NCI-H1417 treated with DMSO at 0.1 percent for 48 hours (cell line): ENCODE measurements around the gene HOXC4.
"Not testable (repeated sequence)": the region's sequence is repeated elsewhere in the genome, so short reads cannot be mapped to it uniquely, and the experiment has no call there.

Source experiments
- DNase-seq: peaks from one replicate; lab custom pipeline; 2025; lab: John Stamatoyannopoulos, UW

Gene HOXC4

DNA sequence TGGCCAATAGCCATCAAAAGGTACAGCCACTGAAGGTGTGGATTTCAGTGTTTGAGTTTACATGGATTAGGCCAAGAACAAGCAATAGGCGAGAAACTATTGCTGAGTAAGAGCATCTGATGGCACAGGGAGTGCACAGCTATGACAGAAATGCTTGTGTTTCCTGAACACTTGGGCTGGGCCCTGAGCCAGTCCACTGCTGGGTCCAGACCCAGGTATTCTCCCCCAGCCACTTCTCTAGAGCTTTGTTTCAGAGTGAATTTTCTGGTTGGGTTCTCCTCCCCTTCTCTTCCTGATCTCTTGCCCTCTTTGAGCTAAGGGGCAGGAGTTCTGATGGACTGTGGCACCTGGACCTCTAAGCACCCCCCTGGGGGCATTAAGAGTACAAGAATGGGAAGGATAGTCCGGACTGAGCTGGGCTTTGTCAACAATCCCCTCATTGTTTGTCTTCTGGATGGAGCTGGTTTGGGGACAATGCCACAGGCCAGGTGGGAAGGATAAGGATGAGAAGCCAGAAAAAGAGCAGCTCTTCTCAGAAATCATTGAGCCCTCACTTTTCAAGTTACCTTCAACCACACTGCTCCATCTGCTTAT is 12.4 kb upstream of the HOXC4 start:
- DNase-seq, result no peak

DNA sequence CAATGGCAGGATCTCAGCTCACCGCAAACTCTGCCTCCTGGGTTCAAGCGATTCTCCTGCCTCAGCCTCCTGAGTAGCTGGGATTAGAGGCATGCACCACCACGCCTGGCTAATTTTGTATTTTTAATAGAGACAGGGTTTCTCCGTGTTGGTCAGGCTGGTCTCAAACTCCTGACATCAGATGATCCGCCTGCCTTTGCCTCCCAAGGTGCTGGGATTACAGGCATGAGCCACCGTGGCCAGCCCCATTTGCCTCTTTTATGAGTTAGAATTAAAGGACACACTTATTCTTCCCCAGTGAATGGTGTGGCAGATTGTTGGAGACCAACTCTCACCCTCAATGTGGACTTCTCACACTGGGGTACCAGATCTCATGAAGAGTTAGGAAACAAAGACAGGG is 11.6 kb upstream of the HOXC4 start:
- DNase-seq, result not testable (repeated sequence)

GRCh38 chr12:54042970-54043853 is 10.4 kb upstream of the HOXC4 start:
- no peak for DNase-seq

DNA sequence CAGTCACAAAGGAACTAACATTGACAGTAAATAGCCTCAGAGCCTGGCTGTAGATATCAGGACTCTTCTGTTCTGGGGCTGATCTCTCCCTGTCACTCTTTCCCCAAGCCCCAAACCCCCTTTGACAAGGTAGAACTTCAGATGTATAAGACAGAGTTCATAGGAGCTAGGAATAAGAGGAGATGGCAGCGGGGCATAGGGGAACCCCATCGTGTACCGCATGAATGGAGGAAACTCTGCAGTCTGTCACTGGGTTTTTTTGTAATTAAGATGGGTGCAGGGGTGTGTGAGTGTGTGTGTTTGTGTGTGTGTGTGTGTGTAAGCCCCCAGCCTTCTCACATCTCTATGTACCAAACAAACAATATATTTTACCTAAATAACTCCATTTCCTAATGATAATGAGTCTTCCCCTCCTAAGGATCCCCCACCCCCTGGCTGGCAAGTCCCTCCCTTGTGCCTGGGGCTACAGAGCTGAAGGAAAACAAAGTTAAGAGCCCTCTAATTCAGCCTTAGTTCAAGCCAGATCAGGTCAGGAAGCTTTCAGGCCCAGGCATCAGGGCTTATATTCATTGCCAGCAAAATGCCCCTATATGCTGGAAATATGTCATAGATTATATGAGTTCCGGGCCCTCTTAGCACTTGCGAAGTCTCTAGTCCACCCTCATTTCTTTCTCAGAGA is 9.1 kb upstream of the HOXC4 start:
- DNase-seq, result no peak

DNA sequence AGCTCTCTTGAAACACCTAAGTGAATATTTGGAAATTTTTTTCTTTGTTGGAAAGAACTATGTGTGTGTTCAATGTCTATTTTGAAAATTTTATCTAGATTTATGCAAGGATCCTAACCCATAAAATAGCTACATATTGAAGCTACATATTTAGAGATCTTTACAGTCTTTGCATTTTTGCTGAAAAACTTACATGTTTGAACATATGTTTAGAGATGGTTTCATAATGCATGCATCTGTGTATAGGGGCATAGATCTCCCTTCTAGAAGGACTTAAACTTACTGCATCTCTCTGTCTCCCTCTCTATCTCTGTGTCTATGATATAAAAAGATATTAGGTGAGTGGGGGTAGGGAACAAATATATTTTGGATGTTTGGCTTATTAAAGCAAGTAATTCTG is 8.2 kb upstream of the HOXC4 start:
- no peak for DNase-seq

DNA sequence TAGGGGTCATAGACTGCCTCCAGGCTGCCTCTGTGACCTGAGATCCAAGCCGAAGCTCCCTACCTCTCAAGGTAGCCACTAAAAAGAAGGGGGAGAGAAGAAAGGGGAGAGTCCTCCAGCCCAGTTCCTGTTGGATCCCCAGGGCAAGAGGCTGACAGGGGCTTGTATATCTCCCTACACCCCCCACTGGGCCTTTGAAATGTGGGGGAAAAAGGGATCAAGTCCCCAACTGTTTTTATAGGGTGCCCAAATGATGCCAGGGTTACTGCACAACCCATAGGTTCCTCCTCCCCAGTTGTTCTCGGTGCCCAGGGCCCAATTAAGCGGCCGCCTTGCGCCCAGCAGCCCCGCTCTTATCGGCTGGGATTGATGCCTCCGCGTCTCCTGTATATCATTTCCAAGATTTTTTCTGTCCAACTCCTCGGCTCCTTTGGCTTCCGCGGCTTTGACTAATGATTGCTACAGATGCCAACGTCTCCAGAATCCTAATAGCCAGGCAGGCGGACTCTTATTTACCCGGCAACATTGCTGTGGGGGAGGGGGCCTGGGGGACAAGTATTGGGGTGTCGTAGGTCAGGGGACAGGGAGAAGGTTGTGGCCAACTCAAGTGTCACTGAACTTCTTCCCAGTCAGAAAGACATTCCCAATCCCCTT is 7.6 kb upstream of the HOXC4 start:
- no peak for DNase-seq

- no peak for DNase-seq
Measured at GRCh38 chr12:54046809-54047159, 6.9 kb upstream of the HOXC4 start.

- no peak for DNase-seq
Measured at GRCh38 chr12:54047160-54047963, 6.3 kb upstream of the HOXC4 start.

DNA sequence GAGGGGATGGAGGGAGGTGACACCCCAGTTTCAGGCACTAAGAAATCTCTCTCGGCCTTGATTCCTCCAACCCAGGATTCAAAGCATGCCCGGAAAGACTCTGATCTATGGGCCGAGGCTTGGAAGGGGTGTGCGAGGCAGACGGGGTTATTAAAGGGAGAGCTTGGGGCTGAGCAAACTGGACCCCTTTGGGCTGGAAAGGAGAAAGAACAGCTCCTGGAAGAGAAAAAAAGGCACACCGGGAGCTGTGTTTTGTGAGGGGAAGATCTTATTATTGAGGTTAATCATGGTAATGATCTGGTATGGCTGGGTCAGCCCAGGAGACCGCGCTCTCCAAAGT is 5.7 kb upstream of the HOXC4 start:
- no peak for DNase-seq

DNA sequence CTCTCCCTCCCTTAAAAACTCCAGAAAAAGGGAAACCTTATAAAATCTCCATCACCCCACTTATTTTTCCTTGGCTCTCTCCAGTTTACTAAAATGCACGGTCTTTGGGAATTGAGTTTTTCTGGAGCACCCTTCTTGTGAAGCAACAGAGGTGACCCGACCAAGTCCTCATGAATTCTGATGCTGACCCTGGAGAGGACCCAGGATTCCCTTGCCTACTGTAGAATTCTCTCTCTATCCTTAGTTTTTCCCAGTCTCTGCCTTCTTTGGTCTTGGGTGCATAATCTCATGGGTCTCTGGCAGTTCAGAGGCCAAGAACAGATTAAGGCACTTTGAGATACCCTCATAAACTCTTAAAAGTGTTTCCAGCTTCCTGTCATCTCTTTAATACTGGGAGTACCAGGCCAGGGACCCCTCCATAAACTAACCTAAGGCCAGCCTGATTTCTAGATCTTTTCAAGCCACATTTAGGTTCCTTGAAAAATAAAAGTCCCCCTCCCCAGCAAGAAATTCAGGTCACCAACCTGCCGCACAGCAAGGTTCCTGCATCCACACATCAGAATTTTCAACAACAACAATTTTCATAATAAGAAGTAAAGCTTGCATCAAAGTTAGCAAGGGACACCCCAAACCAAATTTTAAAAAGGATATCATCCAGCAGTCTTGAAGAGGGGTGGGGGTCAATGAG is 5.1 kb upstream of the HOXC4 start:
- DNase-seq, result no peak

- no peak for DNase-seq
Measured at GRCh38 chr12:54049108-54049507, 4.5 kb upstream of the HOXC4 start.

DNA sequence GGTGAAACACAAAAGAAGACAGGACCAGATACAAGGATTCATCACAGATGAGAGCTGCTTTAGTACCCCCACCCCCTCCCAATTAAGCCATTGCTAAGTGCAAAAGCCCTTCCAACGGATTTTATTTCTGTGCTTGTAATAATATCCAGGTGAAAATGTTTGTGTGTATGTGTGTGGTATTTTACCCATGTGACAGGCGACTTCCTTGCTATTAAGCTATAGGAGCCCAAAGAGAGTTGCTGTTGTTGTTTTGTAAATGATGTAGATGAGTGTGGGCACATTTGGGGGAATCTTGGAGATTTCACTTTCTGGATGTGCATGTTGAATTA is 3.2 kb upstream of the HOXC4 start:
- no peak for DNase-seq

- DNase-seq, result no peak
Measured at GRCh38 chr12:54051026-54051842, 2.4 kb upstream of the HOXC4 start.

- DNase-seq, result peak; percentile 35
Measured at GRCh38 chr12:54051874-54052437, 1.7 kb upstream of the HOXC4 start.

- DNase-seq, result no peak
Measured at GRCh38 chr12:54052438-54053002, 1.1 kb upstream of the HOXC4 start.

GRCh38 chr12:54053003-54053750 is 458 bp upstream of the HOXC4 start:
- DNase-seq, result no peak

DNA sequence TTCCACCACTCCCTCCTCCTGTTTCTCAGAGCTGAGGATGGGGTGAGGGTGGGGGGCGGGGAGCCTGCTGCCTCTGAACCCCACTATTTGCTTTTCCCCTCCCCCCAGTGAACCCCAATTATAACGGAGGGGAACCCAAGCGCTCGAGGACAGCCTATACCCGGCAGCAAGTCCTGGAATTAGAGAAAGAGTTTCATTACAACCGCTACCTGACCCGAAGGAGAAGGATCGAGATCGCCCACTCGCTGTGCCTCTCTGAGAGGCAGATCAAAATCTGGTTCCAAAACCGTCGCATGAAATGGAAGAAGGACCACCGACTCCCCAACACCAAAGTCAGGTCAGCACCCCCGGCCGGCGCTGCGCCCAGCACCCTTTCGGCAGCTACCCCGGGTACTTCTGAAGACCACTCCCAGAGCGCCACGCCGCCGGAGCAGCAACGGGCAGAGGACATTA is 1.1 kb downstream of the HOXC4 start:
- no peak for DNase-seq

DNA sequence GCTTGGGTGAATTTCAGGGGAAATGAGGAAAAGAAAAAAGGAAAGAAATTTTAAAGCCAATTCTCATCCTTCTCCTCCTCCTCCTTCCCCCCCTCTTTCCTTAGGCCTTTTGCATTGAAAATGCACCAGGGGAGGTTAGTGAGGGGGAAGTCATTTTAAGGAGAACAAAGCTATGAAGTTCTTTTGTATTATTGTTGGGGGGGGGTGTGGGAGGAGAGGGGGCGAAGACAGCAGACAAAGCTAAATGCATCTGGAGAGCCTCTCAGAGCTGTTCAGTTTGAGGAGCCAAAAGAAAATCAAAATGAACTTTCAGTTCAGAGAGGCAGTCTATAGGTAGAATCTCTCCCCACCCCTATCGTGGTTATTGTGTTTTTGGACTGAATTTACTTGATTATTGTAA is 1.9 kb downstream of the HOXC4 start:
- no peak for DNase-seq

DNA sequence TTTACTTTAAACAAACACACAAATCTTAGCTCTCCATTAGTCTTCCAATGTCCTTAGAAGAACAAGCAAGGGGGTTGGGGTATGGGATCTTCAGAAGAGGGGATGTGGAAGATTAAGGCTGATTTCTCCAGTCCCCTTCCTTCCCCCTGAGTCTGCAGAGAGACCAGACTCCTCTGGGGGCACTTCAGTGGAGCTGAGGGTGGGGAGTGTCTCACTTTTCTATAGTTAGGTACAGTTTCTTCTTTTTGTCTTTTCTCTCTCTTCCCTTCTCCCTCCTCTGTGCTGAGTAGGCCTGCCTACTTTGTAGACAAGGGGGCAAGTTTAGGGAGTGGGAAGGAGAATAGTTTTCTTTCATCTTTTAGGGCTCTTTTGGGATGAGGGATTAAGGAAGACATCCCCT is 2.5 kb downstream of the HOXC4 start:
- no peak for DNase-seq
